MCF 10A (cell line): ENCODE measurements around the gene FAM222A. TPM values are rescaled to one million over a fixed set of nuclear protein-coding genes. Genes with fewer than 3 reads are reported as not detected.

Source experiments
- BruUV-seq: library from RNA; stranded (reverse); fragments of 400-500 nt; replicated peaks from 2 replicates; lab custom pipeline; 2021; lab: Mats Ljungman, UMichigan
- CTCF ChIA-PET: fragments of 300-600 bp; sonication (Branson Sonifier 250); formaldehyde crosslinking; extraction: SDS; loops from one replicate; lab custom pipeline; 2021; ENCODE audit warnings: antibody characterized with exemption, inconsistent platforms; lab: Yijun Ruan, JAX
- POLR2A ChIA-PET: fragments of 300-600, 350-650 bp; sonication (Branson Sonifier 250); formaldehyde crosslinking; extraction: SDS; loops from one replicate; lab custom pipeline; 2020; ENCODE audit warnings: antibody characterized with exemption, inconsistent platforms; lab: Yijun Ruan, JAX
- DNase-seq: peaks from one replicate; pipeline ENCODE4 v3.0.0-alpha.2; 2018; ENCODE audit not compliant: unreplicated experiment
- H3K27ac Mint-ChIP-seq: one replicate; pipeline ENCODE4 v1.8.0; 2022; ENCODE audit warnings: mild to moderate bottlenecking, low read depth, mixed read lengths; ENCODE audit not compliant: unreplicated experiment
- H3K27me3 Mint-ChIP-seq: one replicate; pipeline ENCODE4 v1.8.0; 2022; ENCODE audit warnings: mixed read lengths; ENCODE audit not compliant: insufficient read depth, unreplicated experiment
- H3K36me3 Mint-ChIP-seq: one replicate; pipeline ENCODE4 v1.8.0; 2022; ENCODE audit warnings: mild to moderate bottlenecking, moderate library complexity, mixed read lengths; ENCODE audit not compliant: insufficient read depth, unreplicated experiment
- H3K4me1 Mint-ChIP-seq: one replicate; pipeline ENCODE4 v1.8.0; 2022; ENCODE audit warnings: mixed read lengths; ENCODE audit not compliant: insufficient read depth, unreplicated experiment
- H3K4me3 Mint-ChIP-seq: one replicate; pipeline ENCODE4 v1.8.0; 2022; ENCODE audit warnings: mild to moderate bottlenecking, moderate library complexity, mixed read lengths; ENCODE audit not compliant: unreplicated experiment
- H3K9me3 Mint-ChIP-seq: one replicate; pipeline ENCODE4 v1.8.0; 2022; ENCODE audit warnings: mixed read lengths; ENCODE audit not compliant: unreplicated experiment
- intact Hi-C: fragments of 100-400 bp; cut with micrococcal nuclease; formaldehyde crosslinking; loops from 2 replicates; pipeline ENCODE4 v1.14.1; 2022
- total RNA-seq: library from RNA; stranded (reverse); gene quantifications from 2 replicates; pipeline ENCODE4 v1.2.3, GENCODE V29; 2022
- TF ChIP-seq, protein P1 (sequence below): fragments of 200-600 bp; IDR thresholded peaks from one replicate; pipeline ENCODE4 v1.8.0; 2022; ENCODE audit warnings: antibody characterized with exemption, mild to moderate bottlenecking; ENCODE audit not compliant: unreplicated experiment

FAM222A gene
- total RNA-seq, 1 experiment from 2014 or later = 0.19 TPM

DNA sequence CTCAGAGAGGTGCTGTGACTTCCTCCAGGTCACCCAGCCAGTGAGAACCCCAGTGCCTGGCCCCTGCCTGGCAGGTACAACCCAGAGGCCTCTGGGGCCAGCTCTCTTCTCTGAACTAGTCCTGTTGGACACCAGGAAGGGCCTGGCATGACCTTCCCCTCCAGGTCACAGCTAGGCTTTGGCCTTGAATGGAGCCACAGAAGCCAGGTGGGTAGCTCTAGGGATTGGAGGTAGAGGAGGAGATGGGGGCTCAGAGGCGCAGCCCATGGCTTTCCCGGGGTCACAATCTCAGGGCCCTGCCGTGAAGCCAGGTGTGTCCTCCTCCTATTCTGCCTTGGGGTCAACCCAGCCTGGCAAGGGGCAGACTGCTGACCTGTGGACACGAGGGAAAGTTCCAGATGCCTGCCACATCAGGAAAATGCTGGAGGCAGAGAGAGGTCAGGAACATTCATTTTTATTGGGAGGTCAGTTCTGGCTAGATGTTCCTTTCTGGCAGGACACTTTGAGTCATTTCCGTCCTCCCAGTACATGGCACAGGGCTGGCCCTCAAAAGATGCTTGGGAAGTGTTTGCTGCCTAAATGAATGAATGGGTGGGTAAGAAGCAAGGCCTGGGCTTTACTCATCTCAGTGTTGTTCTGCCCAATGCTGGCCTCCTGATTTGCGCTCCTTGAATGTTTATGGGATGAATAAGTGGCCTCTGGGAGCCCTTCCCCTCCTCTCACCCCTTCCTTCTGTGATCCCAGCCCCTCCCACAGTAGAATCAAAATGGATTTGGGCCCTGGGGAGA, 25.4 kb downstream of the FAM222A start:
- POLR2A ChIA-PET = no interaction called here
- H3K27me3 Mint-ChIP-seq = no peaks in the 10 kb centered on the region
- no peaks in the 10 kb centered on the region for H3K4me1 Mint-ChIP-seq
- no peak for DNase-seq
- BruUV-seq = no TSS peak
- CTCF ChIA-PET = interaction anchor here (0.6 kb wide), 2 partner anchors 8 to 155 kb away, joined by 3 to 4 read pairs; no protein-coding TSS in a partner anchor
- intact Hi-C loops = no loop called here
- TF ChIP-seq, protein P1, sequence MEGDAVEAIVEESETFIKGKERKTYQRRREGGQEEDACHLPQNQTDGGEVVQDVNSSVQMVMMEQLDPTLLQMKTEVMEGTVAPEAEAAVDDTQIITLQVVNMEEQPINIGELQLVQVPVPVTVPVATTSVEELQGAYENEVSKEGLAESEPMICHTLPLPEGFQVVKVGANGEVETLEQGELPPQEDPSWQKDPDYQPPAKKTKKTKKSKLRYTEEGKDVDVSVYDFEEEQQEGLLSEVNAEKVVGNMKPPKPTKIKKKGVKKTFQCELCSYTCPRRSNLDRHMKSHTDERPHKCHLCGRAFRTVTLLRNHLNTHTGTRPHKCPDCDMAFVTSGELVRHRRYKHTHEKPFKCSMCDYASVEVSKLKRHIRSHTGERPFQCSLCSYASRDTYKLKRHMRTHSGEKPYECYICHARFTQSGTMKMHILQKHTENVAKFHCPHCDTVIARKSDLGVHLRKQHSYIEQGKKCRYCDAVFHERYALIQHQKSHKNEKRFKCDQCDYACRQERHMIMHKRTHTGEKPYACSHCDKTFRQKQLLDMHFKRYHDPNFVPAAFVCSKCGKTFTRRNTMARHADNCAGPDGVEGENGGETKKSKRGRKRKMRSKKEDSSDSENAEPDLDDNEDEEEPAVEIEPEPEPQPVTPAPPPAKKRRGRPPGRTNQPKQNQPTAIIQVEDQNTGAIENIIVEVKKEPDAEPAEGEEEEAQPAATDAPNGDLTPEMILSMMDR = no peak
- peaks cover under 1% of the 10 kb centered on the region for H3K36me3 Mint-ChIP-seq
- H3K9me3 Mint-ChIP-seq = no peaks in the 10 kb centered on the region
- no peak overlapping the region for H3K27ac Mint-ChIP-seq
- H3K4me3 Mint-ChIP-seq = no peak overlapping the region

DNA sequence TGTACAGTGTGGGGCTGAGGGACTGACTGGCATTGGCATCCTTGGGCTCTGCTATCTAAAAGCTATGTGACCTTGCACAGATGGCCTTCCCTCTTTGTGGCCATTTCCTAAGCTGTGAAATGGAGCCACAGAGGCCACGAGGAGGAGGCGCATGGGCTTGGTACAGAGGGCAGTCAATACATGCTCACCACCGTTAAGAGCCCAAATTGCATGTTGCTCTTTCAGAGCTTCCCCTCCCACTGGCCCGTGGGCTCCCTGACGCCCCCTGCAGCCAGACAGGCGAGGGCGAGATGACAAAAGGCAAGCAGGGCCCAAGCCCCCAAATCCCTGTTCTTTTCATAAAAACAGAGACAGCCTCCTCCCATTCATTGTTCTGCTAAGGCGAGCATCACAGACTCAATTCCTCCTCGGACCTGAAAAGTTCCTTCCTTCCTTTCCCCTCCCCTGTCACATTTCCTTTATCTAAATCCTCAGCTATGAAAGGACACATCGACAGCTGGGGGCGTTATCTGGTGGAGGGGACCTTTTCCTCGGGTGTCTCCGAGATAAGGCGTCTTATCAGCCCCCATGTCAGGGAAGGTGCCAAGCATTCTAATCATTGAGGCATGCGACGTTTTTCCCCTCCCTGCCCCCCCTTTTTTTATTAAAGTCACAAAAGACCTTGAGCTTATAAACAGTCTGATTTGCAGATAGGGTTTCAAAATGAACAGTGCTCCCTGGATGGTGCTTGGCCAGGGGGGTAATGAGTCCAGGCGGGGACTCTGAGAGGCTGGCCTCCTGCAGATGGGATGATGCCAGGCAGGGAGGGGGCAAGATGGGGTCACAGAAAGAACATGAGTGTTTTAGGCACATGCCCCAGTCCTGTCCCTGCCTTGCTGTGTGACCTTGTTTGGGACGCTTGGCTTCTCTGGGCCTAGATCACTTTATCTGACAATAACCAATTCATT, 26.4 kb downstream of the FAM222A start:
- Mint-ChIP-seq H3K4me3 (no peak overlapping the region), H3K27ac (no peak overlapping the region)
- POLR2A ChIA-PET = no interaction called here

DNA sequence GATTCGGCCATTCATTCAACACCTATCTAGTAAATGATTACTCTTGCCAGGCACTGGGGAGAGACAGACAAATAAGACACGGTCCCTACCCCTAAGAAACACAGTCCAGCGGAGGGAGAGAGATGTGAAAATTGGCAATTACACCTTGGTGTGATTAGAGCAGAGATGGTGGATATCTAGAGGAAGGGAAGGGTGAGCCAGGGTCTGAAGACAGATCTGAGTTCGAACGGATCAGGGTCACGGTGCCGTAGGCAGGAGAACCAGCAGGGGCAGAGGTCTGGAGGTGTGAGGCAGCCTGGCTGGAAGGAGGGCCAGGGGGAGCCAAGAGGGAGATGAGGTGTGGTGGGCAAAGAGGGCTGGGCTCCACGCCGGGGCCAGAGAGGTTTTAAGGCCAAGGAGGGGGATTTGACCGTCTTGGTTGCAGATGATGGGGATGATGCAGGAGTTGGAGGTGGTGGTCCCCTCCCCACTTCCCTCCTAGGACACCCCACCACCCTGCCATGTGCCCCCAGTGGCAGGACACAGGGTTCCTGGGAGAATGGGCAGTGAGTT, 27.1 kb downstream of the FAM222A start:
- intact Hi-C loops = no loop called here

More for the DNA sequence above, 26.4 kb downstream of the FAM222A start:
- BruUV-seq = no TSS peak
- Mint-ChIP-seq H3K9me3 (no peaks in the 10 kb centered on the region), H3K36me3 (no peaks in the 10 kb centered on the region), H3K27me3 (no peaks in the 10 kb centered on the region), H3K4me1 (no peaks in the 10 kb centered on the region)
- DNase-seq = no peak
- intact Hi-C loops = no loop called here
- CTCF ChIA-PET = no interaction called here
- TF ChIP-seq, protein P1 = no peak

More for the DNA sequence above, 27.1 kb downstream of the FAM222A start:
- DNase-seq = no peak
- ChIA-PET POLR2A (no interaction called here), CTCF (no interaction called here)
- H3K27ac Mint-ChIP-seq = no peak overlapping the region
- no peaks in the 10 kb centered on the region for H3K36me3 Mint-ChIP-seq
- no peaks in the 10 kb centered on the region for H3K9me3 Mint-ChIP-seq
- TF ChIP-seq, protein P1 = no peak
- no TSS peak for BruUV-seq
- H3K27me3 Mint-ChIP-seq = no peaks in the 10 kb centered on the region
- H3K4me3 Mint-ChIP-seq = no peak overlapping the region
- H3K4me1 Mint-ChIP-seq = no peaks in the 10 kb centered on the region
